Right lobe of liver (tissue), 6 donors: Measurements from ENCODE around the gene FIGNL1. TPM values are rescaled to one million over a fixed set of nuclear protein-coding genes. Genes with fewer than 3 reads are reported as not detected.

Source experiments
- ATAC-seq, 4 donors: fragments of 200-7000 bp; cut with Tn5 transposase; one replicate each; pipeline ENCODE4 v1.9.1; 2020; ENCODE audit warnings: mild to moderate bottlenecking in 4 of 4, moderate library complexity in 4 of 4
- DNase-seq, 3 donors: peaks; one replicate each; pipeline ENCODE4 v3.0.0-alpha.2; 2020
- H3K27ac ChIP-seq, 3 donors: fragments of 200-600 bp; one replicate each; pipeline ENCODE4 v1.8.0; 2022
- H3K27me3 ChIP-seq, 2 donors: fragments of 200-600 bp; one replicate each; pipeline ENCODE4 v1.8.0; 2022
- H3K36me3 ChIP-seq, 4 donors: fragments of 200-600 bp; sonication (generic) in 1 of 4; one replicate each; pipeline versions ENCODE4 v1.5.1 to v1.8.0; 2017 to 2022; ENCODE audit warnings: control low read depth in 1 of 4
- H3K4me1 ChIP-seq, 4 donors: fragments of 200-600 bp; sonication (generic) in 1 of 4; one replicate each; pipeline versions ENCODE4 v1.5.1 to v1.8.0; 2017 to 2022; ENCODE audit warnings: control low read depth in 1 of 4
- H3K4me3 ChIP-seq, 3 donors: fragments of 200-600 bp; one replicate each; pipeline ENCODE4 v1.8.0; 2022
- H3K9me3 ChIP-seq, 4 donors: fragments of 200-600 bp; sonication (generic) in 1 of 4; one replicate each; pipeline versions ENCODE4 v1.5.1 to v1.8.0; 2017 to 2022; ENCODE audit warnings: control low read depth in 1 of 4
- POLR2A ChIP-seq: fragments of 450-650 bp; IDR thresholded peaks from one replicate; pipeline ENCODE4 v1.6.1; 2017; ENCODE audit warnings: antibody characterized with exemption, mild to moderate bottlenecking
- WGBS: methylation state at CpG from one replicate; pipeline ENCODE4 v1.1.6; 2018; ENCODE audit warnings: low coverage, low lambda C conversion rate; ENCODE audit not compliant: insufficient coverage; ENCODE audit errors: missing lambda C conversion rate; 5-methylcytosine and 5-hydroxymethylcytosine counted together
- intact Hi-C, 2 donors: fragments of 100-400 bp; cut with DNase I; formaldehyde crosslinking; loops; one replicate each; pipeline versions ENCODE4 v1.11.2 to v1.14.1; 2022
- total RNA-seq, 6 experiments: library from RNA; depleted of rRNA in 2 of 6; stranded (reverse); fragments of >200 nt in 2 of 6; fragmentation: NEBNext Ultra II Directional in 3 of 6; extraction: Animal tissue kit (Norgen Biotek cat#: 25700) in 3 of 6; gene quantifications; one replicate each; pipeline versions ENCODE4 v1.1.0 to v1.2.4, GENCODE V29; 2016 to 2023
- TF ChIP-seq, protein P1 (sequence below), 4 donors: fragments of 200-600 bp in 3 of 4; fragments of 450-650 bp in 1 of 4; IDR thresholded peaks; one replicate each; pipeline versions ENCODE4 v1.5.1 to v1.8.0; 2016 to 2022; ENCODE audit warnings: antibody characterized with exemption in 4 of 4, mild to moderate bottlenecking in 2 of 4
- donor health status: DM: no; HTN: yes; CAD: no.
- donor health status: DM: no; HTN: no; CAD: no.
- donor health status: DM: no; HTN: no; CAD: no.
- donor health status: DM: no; HTN: yes; CAD: no.
- donor health status: DM: no; HTN: yes; CAD: no.

FIGNL1 gene
- total RNA-seq, 6 experiments from 2014 or later = 2.0 to 12.2 (median 4.4) TPM

DNA sequence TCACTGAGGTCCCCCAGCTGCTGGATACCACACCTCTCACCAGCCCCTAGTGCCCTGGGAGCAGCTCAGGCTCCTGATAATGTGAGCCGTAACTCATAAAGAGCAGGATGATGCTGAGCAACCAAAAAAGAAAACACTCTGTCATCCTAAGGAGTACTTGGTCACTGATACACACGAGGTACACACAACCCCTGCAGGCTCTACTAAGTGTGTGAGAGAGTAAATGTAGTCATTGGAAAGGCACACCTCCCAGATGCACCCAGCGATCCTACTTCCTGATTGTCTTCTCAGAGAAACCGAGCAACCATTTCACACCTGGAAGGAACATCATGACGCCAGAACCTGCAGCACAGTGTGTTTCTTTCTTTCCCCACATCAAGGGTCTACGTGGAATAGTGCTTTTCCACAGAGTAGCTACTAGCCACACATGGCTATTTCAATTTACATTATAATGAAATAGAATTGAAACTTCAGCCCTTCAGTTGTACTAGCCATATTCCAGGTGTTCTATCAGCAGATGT is 34.2 kb downstream of the FIGNL1 start:
- H3K9me3 ChIP-seq = no peaks in the 10 kb centered on the region
- DNase-seq (no peak), ATAC-seq (no peak)
- H3K4me3 ChIP-seq = no peak overlapping the region
- H3K27me3 ChIP-seq = no peaks in the 10 kb centered on the region
- no peak overlapping the region for H3K27ac ChIP-seq
- TF ChIP-seq, protein P1, sequence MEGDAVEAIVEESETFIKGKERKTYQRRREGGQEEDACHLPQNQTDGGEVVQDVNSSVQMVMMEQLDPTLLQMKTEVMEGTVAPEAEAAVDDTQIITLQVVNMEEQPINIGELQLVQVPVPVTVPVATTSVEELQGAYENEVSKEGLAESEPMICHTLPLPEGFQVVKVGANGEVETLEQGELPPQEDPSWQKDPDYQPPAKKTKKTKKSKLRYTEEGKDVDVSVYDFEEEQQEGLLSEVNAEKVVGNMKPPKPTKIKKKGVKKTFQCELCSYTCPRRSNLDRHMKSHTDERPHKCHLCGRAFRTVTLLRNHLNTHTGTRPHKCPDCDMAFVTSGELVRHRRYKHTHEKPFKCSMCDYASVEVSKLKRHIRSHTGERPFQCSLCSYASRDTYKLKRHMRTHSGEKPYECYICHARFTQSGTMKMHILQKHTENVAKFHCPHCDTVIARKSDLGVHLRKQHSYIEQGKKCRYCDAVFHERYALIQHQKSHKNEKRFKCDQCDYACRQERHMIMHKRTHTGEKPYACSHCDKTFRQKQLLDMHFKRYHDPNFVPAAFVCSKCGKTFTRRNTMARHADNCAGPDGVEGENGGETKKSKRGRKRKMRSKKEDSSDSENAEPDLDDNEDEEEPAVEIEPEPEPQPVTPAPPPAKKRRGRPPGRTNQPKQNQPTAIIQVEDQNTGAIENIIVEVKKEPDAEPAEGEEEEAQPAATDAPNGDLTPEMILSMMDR (IDR thresholded peaks at IDR 0.05) = no peak
- TF ChIP-seq POLR2A = no peak
- H3K4me1 ChIP-seq = no peaks in the 10 kb centered on the region
- intact Hi-C loops = no loop called here
- no peaks in the 10 kb centered on the region for H3K36me3 ChIP-seq
- 57% methylated on average over 4 of the region's 6 CpGs for WGBS

DNA sequence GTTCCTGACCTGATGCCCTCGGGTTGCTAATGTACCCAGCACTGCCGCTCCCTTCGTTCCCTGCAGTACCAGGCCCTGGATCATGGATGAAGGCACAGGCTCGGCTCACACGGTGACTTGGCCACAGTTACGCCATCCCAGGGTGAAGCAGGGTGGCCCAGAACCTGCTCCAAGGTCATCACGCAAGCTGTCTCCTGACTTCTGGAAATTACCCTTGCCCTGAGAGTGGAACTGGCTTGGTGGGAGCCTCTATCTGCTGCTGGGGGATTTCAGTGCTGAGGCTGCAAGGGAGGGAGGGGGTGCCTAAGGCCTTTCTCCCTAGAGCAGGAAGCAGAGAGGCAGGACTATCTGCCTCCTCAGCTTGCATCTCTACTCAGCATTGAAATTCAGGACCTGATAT is 36.6 kb downstream of the FIGNL1 start:
- H3K4me3 ChIP-seq = no peak overlapping the region
- no peaks in the 10 kb centered on the region for H3K9me3 ChIP-seq
- DNase-seq (no peak), ATAC-seq (no peak)
- no peak overlapping the region for H3K27ac ChIP-seq
- no peaks in the 10 kb centered on the region for H3K36me3 ChIP-seq
- TF ChIP-seq POLR2A = no peak
- TF ChIP-seq, protein P1 (IDR thresholded peaks at IDR 0.05) = no peak
- intact Hi-C loops = no loop called here
- 53% methylated on average over 2 of the region's 7 CpGs for WGBS
- no peaks in the 10 kb centered on the region for H3K27me3 ChIP-seq
- H3K4me1 ChIP-seq = no peaks in the 10 kb centered on the region

GRCh38 chr7:50412973-50413372 is 37.2 kb downstream of the FIGNL1 start:
- ATAC-seq = peak in 2 of 4 donors; percentile 10 to 27
- no peaks in the 10 kb centered on the region for H3K27me3 ChIP-seq
- no peak overlapping the region for H3K27ac ChIP-seq
- H3K4me3 ChIP-seq = no peak overlapping the region
- no peaks in the 10 kb centered on the region for H3K9me3 ChIP-seq
- intact Hi-C loops = no loop called here
- DNase-seq = no peak
- H3K4me1 ChIP-seq = no peaks in the 10 kb centered on the region
- no peaks in the 10 kb centered on the region for H3K36me3 ChIP-seq
- no peak for TF ChIP-seq POLR2A
- TF ChIP-seq, protein P1 (IDR thresholded peaks at IDR 0.05) = no peak
- 35% methylated on average over 3 of the region's 4 CpGs for WGBS

DNA sequence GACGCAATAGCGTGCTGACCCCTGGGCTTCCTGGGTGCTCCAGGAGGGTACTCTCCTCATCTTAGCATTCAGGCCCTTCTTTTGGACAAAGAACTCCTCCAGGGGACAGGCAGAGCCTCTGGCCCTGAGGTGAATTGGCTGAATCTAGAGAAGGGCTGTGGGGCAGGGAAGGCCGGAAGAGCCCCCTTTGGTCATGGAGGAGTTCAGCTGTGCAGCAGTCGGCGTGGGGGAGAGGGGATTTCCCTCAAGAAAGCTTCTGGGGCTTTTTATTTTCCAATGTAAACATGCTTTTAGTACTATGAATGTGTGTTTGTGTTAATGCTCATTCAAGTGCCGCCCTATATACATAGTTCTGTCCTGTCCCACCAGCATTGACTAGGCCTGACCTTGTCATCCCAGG is 38.8 kb downstream of the FIGNL1 start:
- H3K4me3 ChIP-seq = no peak overlapping the region
- no peaks in the 10 kb centered on the region for H3K4me1 ChIP-seq
- intact Hi-C loops = no loop called here
- DNase-seq = no peak
- no peak overlapping the region for H3K27ac ChIP-seq
- no peak for TF ChIP-seq POLR2A
- TF ChIP-seq, protein P1 (IDR thresholded peaks at IDR 0.05) = no peak
- ATAC-seq = no peak
- no peaks in the 10 kb centered on the region for H3K36me3 ChIP-seq
- H3K9me3 ChIP-seq = no peaks in the 10 kb centered on the region
- H3K27me3 ChIP-seq = no peaks in the 10 kb centered on the region
- 85% methylated on average over 4 of the region's 6 CpGs for WGBS
